HG03097 (cell line): ENCODE results near the gene MICU2.
"Not testable (repeated sequence)": the region's sequence is repeated elsewhere in the genome, so short reads cannot be mapped to it uniquely, and the experiment has no call there.

Source experiments
- ATAC-seq: cut with Tn5 transposase; IDR thresholded peaks from one replicate; pipeline ENCODE4 v1.9.1; 2021; ENCODE audit not compliant: unreplicated experiment, low FRiP score

Gene MICU2

DNA sequence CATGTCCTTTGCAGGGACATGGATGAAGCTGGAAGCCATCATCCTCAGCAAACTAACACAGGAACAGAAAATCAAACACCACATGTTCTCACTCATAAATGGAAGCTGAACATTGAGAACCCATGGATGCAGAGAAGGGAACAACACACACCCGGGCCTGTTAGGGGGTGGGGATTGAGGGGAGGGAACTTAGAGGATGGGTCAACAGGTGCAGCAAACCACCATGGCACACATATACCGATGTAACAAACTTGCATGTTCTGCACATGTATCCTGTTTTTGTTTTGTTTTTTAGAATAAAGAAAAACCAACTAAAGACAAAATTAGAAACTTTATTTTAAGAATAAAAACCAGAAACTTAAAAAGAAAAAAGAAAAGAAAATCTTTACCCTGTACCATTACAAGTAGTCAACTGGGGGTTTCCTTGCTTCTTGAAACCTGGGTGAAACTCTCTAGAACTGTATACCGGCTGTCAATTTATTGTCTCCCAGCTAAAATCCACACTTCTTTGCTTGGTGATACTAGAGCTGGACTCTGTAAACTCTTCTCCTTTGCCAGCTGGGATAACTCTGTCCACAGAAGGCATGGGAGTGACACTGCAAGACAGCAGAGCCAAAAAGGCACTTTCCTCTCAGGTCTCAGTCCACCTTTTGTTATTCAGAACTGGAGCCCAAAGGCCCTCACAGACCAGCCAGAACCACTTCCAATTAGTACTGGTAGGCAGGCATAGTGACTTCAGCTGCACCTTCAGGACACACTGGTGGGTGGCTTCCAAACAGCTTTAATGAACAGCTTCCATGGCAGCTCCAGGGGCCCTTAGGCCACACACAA lies 9.0 kb downstream of the MICU2 start:
- no peak for ATAC-seq

DNA sequence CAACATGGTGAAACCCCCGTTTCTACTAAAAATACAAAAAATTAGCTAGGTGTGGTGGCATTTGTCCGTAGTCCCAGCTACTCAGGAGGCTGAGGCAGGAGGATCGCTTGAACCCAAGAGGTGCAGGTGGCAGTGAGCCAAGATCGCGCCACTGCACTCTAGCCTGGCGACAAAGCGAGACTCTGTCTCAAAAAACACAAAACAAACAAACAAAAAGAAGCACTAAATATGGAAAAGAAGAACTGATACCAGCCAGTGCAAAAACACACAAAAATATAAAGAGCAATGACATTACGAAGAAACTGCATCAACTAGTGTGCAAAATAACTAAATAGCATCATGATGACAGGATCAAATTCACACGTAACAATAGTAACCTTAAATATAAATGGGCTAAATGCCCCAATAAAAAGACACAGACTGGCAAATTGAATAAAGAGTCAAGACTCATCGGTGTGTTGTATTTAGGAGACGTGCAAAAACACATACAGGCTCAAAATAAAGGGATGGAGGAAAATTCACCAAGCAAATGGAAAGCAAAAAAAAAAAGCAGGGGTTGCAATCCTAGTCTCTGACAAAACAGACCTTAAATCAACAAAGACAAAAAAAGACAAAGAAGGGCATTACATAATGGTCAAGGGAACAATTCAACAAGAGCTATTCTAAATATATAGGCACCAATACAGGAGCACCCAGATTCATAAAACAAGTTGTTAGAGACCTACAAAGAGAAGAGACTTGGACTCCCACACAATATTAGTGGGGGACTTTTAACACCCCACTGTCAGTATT lies 13.1 kb downstream of the MICU2 start:
- not testable (repeated sequence) for ATAC-seq

DNA sequence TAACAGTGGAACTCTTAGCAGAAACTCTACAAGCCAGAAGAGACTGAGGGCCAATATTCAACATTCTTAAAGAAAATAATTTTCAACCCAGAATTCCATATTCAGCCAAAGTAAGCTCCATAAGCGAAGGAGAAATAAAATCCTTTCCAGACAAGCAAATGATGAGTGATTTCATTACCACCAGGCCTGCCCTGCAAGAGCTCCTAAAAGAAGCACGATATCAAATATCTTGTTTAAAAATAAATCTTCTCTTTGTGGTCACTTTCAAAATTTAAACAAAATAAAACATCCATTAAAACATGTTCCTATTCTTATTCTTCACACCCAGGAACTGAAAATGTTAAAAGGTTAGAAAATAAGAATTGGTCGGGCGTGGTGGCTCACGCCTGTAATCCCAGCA lies 13.7 kb downstream of the MICU2 start:
- no peak for ATAC-seq

DNA sequence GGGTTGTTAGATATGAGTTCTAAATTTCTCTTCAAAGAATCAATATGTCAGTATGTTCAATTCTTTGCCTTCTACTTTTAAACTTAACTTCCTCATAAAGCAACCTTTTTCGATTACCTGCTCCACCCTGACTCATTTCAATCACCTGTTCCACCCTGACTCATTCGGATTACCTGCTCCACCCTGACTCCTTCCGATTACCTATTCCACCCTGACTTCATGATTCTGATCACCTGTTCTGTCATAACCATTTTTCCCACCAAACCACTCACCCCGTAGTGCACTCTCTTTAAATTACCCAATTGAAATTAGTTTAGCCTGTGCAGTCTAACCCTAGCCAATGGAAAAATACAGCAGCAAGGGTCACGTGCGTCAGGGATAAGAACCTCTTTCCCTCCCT lies 14.5 kb downstream of the MICU2 start:
- not testable (repeated sequence) for ATAC-seq

DNA sequence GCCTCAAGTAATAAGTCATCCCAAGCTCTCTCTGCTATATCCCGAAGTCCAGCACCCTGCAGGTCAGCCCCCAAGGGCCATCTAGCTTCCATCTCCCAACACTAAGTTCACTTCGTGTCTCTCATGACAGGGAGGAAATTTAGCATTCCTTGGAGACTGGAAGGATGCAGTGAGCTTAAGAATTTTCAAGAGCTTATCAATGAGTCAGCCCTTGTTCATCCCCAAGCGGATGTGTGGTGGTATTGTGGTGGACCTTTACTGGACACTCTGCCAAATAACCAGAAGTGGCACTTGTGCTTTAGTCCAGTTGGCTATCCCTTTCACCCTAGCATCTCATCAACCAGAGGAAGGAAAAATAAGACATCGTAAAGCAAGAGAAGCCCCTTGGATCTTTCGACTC lies 15.6 kb downstream of the MICU2 start:
- not testable (repeated sequence) for ATAC-seq

DNA sequence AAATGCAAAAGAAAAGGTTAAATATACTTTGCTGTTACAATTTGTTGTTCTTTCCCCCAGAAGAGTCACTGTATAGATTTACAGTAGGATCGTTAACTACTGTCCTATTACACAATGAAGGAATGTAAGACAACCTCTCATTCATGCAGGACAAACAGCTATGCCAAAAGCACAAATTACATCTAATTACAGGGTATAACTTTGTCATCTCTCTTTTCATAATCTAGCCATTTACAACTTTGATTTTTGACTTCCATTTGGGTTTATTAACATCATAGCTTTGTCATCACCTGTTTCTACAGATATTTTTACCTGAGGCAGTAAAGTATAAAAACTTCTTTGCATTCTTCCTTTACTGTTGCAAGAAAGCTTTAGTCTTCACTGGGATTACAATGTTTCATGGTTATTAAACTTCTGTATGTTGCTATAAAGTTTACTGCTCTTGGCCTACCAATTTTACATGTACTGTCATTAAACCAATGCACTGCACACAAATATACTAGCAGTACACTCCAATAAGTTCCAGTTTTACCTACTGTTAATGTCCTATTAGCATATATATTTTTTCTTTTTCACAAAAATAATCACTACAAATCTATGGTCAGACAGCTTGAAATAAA lies 18.9 kb downstream of the MICU2 start:
- no peak for ATAC-seq

DNA sequence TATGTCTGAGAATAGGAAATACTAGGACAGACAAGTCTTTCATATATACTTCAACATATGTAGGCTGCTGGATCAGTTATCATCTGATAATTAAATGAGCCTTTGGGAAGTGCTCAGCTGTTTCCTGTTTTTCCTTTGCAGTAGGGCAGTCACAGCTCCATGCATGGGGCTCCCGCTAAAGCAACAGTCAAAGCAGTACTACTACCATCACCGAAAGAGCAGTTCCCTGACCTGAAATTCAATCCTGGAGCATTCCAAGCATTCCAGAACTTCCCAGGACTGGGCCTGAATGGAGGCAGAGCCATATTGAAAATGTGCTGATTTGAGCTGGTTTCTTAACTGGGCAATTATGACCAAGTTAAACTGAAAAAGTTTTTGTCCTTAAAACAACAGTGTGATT lies 20.5 kb downstream of the MICU2 start:
- no peak for ATAC-seq

DNA sequence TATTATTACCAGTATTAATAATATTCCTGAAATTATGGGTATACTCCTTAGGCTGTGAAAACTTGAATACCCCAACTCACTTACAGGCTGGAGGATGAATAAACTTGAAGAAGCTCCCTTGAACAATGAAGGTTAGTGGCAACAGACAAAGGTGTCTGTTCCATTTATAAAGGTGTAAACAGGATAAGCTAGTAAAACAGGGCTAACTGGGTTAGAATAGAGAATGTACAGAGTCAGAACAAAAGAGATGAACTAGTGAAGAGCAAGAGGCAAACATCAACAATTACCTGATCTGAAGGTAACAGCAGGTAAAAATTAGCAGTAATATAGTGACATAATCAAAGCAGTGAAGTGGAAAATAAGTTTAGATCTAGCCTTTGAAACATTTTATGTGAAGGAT lies 23.2 kb downstream of the MICU2 start:
- ATAC-seq = no peak

DNA sequence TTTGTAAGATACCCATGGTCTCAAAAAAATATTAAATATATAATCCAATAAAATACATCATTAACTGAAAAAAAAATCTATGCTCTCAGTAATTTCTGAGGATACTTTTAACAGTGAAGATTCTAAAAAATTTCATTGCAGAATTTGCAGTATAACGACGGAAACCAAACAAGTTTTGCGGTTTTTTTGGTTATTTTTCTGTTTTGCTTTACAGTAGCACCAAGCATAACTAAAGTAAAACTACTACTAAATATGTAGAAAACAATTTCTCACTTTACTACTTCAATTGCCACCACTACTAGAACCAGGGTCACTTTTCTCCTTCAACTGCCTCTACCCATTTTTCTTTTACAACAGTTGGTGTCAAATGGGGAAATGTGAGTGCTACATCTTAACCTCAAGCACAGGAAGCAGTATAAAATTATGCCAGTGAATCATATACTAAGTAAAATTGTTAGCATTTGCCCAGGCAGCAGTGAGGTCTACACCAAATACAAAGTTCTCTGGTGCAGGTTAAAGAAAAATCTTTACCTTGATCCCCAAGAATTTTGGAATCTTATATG lies 24.1 kb downstream of the MICU2 start:
- ATAC-seq = peak; percentile 60

DNA sequence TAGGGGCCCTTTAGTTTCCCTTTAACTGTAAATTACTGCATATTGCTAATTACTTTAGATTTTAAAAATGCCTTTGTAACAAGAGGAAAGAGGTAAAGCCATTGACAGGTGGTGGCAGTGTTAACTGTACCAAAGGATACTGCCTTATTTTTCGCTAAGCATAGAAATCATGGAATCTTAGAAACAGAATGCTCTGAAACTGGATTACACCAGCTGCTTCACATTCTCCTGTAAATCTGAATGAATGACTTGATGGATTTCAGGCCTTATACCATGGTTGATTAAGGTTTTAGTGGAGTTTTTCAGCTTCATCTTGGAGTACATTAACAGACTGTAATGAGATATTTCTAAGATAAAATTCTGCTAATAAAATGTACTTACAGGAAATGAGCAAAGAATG lies 25.2 kb downstream of the MICU2 start:
- no peak for ATAC-seq

DNA sequence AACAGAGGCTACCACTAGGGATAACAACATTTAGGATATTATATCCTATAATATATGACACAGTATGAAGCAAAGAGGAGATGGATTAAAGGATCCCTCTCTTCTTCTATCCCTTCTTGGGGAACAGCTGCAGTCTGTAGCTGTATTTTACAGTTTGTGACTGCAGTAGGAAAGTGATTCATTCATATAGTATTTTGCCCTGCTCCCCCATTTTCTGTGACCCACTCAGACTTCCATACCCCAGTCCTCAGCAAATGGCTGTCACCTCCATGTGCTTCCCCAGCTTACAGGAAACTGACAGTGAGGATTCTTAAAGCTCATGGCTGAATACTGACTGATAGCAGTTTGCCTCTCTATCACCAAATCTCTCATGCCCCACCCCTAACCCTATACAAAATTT lies 27.5 kb downstream of the MICU2 start:
- ATAC-seq = no peak

DNA sequence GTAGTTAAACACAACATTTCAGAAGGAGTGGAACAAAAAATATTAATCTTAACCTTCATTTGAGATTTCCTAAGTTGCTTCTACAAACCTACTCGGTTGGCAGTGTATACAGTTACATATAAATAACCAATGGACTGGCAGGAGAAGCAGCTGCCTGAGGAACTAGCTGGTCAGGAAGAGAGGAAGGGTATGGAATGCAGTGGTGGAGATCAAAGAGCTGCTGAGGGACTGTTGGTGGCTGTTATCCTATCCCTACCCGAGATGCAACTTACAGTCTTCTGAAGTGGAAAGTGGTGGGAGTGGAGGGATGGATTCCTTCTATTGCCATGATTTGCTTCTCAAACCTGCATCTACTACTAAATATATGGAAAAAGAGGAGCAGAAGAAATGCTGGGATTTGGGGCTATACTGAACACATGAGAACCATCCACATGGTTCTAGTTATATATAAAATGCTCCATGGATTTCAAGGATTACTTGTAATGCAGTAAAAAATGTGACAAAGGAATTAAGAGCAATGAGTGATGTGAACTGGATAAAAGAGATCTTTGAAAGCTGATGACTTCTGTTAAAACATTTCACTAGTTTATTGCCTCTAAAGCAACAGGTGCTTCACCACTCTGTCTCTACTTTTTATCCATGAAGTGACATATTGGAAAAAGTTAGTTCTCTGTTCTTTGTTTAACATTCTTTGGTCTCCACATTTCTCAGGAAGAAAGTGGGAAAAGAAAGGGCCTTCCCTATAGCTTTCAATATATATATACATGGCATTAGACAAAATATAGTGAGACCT lies 29.9 kb downstream of the MICU2 start:
- no peak for ATAC-seq

DNA sequence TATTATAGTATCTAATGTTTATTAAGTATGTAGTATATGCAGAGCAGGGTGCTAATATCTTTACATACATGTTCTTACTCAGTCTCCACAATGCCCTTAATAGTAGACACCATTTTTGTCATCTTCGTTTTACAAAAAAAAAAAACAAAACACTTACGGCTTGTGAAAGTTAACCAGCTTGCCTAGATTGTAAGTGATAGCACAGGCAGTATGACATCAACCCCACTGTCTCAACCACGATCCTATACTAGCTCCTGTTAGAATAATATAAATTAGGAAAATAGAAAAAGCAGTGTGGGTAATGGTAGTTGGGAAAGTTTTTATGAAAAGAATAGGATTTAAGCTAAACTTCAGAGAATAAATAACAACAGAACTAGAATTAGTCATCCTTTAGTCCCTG lies 34.3 kb downstream of the MICU2 start:
- ATAC-seq = no peak

DNA sequence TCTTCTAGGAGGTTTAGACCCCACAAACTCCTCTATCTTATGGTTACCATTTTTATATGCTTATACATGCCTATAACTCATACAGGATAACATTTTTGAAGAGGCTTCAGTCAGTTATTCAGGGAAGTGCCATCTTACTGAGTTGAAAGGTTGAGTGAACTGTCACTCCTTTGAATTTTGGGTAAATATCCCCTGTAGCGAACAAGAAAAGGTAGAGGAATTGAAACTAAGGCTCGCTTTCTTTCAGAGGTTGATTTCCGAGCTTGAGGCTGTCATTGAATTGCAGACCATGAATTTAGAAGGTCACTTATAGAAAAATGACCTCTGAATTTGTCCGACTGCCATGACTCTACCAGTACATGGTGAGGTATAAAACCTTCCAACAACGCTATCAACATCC lies 35.1 kb downstream of the MICU2 start:
- no peak for ATAC-seq

DNA sequence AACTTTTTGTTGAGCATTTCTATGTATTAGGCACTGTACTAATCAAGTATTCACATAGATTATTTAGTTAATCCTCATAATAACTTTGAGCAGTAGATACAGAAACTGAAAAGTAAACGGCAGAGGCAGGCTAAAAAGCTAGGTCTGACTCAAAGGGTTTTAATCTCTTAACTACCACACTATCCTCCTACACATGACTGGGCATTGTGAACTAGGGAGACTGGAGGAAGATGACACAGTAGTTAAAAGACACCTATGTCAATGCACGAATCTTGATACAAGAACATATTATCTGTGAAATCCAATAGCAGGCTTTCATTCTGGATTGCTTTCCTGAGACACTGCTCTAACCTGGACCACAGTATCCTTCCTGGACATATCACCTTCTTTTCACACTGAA lies 36.3 kb downstream of the MICU2 start:
- no peak for ATAC-seq

DNA sequence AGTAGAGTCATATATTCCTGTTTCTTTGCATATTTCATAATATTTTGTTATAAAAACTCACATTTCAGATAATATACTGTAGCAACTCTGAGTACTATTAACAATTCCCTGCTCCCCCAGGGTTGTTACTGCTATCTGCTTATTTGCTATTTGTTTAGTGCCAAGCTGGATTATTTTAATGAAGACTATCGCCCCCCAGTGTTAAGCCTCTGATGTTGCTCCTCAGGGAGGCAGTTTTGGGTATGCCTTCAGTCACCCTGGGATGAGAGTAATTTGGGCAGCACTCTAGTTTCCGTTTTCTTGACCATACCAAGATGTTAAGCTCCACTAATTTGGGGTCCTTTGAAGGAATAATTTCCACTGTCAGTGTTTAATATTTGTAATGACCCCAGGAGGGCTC lies 46.0 kb downstream of the MICU2 start:
- no peak for ATAC-seq

DNA sequence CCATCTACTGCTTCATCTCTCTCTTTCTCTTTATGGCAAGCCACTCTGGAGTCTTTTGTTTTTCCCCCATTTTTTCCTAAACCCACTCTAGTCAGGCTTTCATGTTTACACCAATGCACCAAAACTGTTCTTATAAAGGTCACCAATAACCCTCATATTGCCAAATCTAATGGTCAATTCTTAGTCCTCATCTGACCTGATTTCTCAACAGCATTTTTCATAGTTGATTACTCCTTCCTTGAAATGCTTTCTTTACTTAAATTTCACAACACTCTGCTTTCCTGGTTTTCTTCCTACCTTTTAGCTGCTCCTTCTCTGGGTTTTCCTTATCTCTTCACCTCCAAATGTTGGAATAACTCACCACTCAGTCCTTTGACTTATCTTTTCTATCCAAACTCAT lies 47.9 kb downstream of the MICU2 start:
- ATAC-seq = no peak

DNA sequence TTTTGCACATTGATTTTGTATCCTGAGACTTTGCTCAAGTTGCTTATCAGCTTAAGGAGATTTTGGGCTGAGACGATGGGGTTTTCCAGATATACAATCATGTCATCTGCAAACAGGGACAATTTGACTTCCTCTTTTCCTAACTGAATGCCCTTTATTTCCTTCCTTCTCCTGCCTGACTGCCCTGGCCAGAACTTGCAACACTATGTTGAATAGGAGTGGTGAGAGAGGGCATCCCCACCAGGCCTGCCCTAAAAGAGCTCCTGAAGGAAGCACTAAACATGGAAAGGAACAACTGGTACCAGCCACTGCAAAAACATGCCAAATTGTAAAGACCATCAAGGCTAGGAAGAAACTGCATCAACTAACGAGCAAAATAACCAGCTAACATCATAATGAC lies 50.7 kb downstream of the MICU2 start:
- ATAC-seq = not testable (repeated sequence)

DNA sequence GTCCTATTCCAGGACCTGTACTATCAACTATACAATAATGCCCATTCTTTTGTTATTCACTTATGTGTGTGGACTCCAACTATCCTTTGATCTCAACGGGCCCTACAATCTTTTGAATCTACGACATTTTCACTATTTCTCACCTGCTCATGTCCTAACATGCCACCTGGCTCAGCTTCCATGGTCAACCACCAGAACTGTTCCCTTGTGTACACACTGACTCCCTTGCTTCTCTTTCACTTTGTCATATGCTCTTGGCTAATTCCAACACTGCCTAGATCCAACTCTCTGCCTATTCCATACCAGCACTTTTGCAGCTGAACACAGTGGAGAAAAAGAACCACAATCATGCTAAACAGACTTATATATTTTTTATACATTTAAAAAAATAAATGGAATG lies 53.1 kb downstream of the MICU2 start:
- no peak for ATAC-seq

DNA sequence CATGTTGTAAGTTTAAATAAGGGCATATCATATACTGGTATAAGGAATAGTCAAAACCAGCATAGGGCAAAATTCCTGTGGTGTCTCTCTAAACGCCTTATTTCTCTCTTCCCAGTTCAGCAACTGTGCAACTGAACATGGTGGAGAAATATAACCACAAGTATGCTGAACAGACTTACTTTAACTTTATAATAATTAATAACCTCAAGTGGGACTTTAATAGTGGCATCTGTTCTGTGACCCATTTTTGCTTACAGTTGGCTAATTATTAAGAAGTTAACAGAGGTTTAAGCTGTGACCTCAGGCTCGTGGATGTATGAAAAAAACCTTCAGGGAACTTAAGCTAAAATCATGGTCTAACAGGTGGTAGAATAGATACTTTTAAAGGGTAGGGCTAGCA lies 54.3 kb downstream of the MICU2 start:
- ATAC-seq = no peak
